Esophagus muscularis mucosa (tissue), 4 donors: ENCODE measurements around the gene CCDC85C. TPM values are rescaled to one million over a fixed set of nuclear protein-coding genes. Genes with fewer than 3 reads are reported as not detected.

Source experiments
- DNase-seq: peaks from one replicate; pipeline ENCODE4 v3.0.0-alpha.2; 2017; ENCODE audit errors: extremely low spot score
- H3K27ac ChIP-seq, 4 donors: fragments of 200-600 bp; sonication (generic); replicated peaks in 1 of 4; 1 replicate in 3 of 4; 2 replicates in 1 of 4; pipeline ENCODE4 v1.5.1; 2016 to 2019; ENCODE audit warnings: mild to moderate bottlenecking in 1 of 4
- H3K27me3 ChIP-seq, 4 donors: fragments of 200-600 bp; sonication (generic); one replicate each; pipeline versions ENCODE4 v1.5.1 to v1.6.0; 2016 to 2019
- H3K36me3 ChIP-seq, 4 donors: fragments of 200-600 bp; sonication (generic); one replicate each; pipeline ENCODE4 v1.5.1; 2016 to 2019
- H3K4me1 ChIP-seq, 4 donors: fragments of 200-600 bp; sonication (generic); one replicate each; pipeline ENCODE4 v1.5.1; 2016 to 2019
- H3K4me3 ChIP-seq, 4 donors: fragments of 200-600 bp; sonication (generic); 1 replicate in 2 of 4; 2 replicates in 2 of 4; pipeline ENCODE4 v1.5.1; 2016 to 2019; ENCODE audit warnings: mild to moderate bottlenecking in 4 of 4, moderate library complexity in 1 of 4
- H3K9me3 ChIP-seq, 4 donors: fragments of 200-600 bp; sonication (generic); 1 replicate in 3 of 4; 2 replicates in 1 of 4; pipeline ENCODE4 v1.5.1; 2016 to 2019
- CTCF ChIP-seq, 3 experiments: fragments of 200-600 bp in 2 of 3; fragments of 450-650 bp in 1 of 3; sonication (generic) in 2 of 3; IDR thresholded peaks; one replicate each; pipeline ENCODE4 v1.5.1; 2017 to 2019; ENCODE audit warnings: antibody characterized with exemption in 3 of 3, mild to moderate bottlenecking in 2 of 3, moderate library complexity in 1 of 3
- EP300 ChIP-seq: sonication (generic); formaldehyde crosslinking; IDR thresholded peaks from one replicate; pipeline ENCODE4 v1.6.1; 2017; ENCODE audit warnings: antibody characterized with exemption
- POLR2A ChIP-seq: fragments of 450-650 bp; IDR thresholded peaks from one replicate; pipeline ENCODE4 v1.6.1; 2017; ENCODE audit warnings: antibody characterized with exemption, moderate library complexity, mild to moderate bottlenecking, low read depth
- POLR2AphosphoS5 ChIP-seq, 2 donors: sonication (generic); formaldehyde crosslinking; IDR thresholded peaks; one replicate each; pipeline ENCODE4 v1.6.1; 2017; ENCODE audit warnings: antibody characterized with exemption in 2 of 2
- whole genome bisulfite sequencing: methylation state at CpG from one replicate; pipeline ENCODE4 v1.1.5; 2018; 5-methylcytosine and 5-hydroxymethylcytosine counted together
- intact Hi-C: fragments of 100-400 bp; cut with DNase I; formaldehyde crosslinking; loops from one replicate; pipeline ENCODE4 v1.15.1; 2023
- total RNA-seq, 4 donors: library from RNA; depleted of rRNA; stranded (reverse); fragments of >200 nt; gene quantifications; one replicate each; pipeline versions ENCODE4 v1.1.0 to v1.2.1, GENCODE V29; 2016

CCDC85C gene
- total RNA-seq, 4 donors from 2014 or later, result 17.9 to 48.7 (median 30.8) TPM

- DNase-seq, result no peak
- WGBS, result 79% methylated on average over 18 of the region's 18 CpGs
- no peak overlapping the region for H3K4me3 ChIP-seq
- H3K27ac ChIP-seq, result peak overlapping the region; percentile 65 to 78 (median 70)
- intact Hi-C loops, result no loop called here
- H3K27me3 ChIP-seq, result no peaks in the 10 kb centered on the region
- H3K9me3 ChIP-seq, result no peaks in the 10 kb centered on the region
- no peaks in the 10 kb centered on the region for H3K36me3 ChIP-seq
- TF ChIP-seq POLR2AphosphoS5 (IDR thresholded peaks at IDR 0.05), result peak in 1 of 2 donors; percentile 21
- TF ChIP-seq POLR2A, result no peak
- TF ChIP-seq CTCF (IDR thresholded peaks at IDR 0.05), result no peak
- peaks cover 26 to 90% (median 86%) of the 10 kb centered on the region in 4 donors for H3K4me1 ChIP-seq
These were observed 55.8 kb downstream of the CCDC85C start for GRCh38 chr14:99548255-99548654.

DNA sequence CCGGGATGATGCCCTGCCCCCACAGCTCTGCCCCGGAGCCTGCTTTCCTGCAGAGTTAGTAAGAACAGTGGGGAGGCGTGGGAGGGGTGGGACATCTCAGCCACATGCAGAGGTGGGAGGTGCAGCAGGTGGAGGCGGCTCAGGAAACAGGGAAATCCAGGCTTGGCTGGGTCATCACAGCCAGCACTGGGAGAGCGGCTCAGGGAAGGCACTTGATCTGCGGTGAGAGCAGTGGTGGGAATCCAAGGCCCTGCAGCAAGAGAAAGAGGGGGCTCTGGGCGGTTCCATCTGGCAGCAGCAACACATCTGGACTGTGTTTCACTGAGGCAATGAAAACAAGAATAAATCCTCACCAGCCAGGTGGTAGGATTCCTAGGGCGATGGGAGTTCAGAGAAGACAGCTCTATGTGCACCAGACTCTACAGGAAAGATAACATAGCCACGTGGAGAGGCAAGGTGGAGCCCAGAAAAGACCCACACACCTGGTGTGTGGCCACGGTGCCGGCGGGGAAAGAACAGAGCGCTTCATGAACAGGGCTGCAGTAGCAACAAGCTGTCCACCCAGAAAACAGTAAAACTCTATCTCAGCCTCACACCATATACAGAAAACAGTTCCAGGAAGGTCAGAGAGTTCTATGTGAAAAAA lies 57.6 kb downstream of the CCDC85C start:
- Histone ChIP-seq H3K9me3 (no peaks in the 10 kb centered on the region), H3K4me1 (peaks cover 24 to 90% (median 86%) of the 10 kb centered on the region in 4 donors), H3K27ac (peak overlapping the region in 2 of 4 donors; percentile 13 to 49), H3K27me3 (no peaks in the 10 kb centered on the region), H3K36me3 (no peaks in the 10 kb centered on the region), H3K4me3 (no peak overlapping the region)
- 69% methylated on average over 13 of the region's 13 CpGs for WGBS
- intact Hi-C loops, result no loop called here
- TF ChIP-seq POLR2A (no peak), EP300 (no peak), POLR2AphosphoS5 (IDR thresholded peaks at IDR 0.05) (no peak), CTCF (IDR thresholded peaks at IDR 0.05) (no peak)
- DNase-seq, result no peak

DNA sequence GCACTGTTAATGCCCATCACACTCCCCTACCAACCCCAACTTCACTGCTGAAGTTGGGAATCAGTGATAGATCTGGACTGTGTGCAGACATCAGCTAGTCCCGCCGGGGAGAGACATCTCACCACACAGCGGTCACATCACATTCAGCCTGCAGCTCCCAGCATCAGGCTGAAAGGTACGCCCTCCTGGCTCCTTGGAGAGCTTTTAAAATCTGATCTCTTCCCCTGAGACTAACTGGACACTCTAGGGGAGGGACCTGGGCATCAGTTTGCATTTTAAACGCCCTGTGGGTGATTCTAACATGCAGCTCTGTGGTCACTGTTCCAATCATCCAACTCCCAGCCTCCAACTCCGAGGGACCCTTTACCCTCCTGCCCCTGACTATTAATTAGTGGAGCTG lies 58.4 kb downstream of the CCDC85C start:
- Histone ChIP-seq H3K4me3 (no peak overlapping the region), H3K9me3 (no peaks in the 10 kb centered on the region), H3K27ac (peak overlapping the region in 3 of 4 donors; percentile 23 to 49 (median 31)), H3K4me1 (peaks cover 31 to 90% (median 87%) of the 10 kb centered on the region in 4 donors), H3K27me3 (no peaks in the 10 kb centered on the region), H3K36me3 (no peaks in the 10 kb centered on the region)
- no peak for DNase-seq
- intact Hi-C loops, result no loop called here
- TF ChIP-seq CTCF (IDR thresholded peaks at IDR 0.05), result no peak
- no peak for TF ChIP-seq EP300
- TF ChIP-seq POLR2AphosphoS5 (IDR thresholded peaks at IDR 0.05), result no peak
- no peak for TF ChIP-seq POLR2A
- 66% methylated on average over 5 of the region's 6 CpGs for WGBS

DNA sequence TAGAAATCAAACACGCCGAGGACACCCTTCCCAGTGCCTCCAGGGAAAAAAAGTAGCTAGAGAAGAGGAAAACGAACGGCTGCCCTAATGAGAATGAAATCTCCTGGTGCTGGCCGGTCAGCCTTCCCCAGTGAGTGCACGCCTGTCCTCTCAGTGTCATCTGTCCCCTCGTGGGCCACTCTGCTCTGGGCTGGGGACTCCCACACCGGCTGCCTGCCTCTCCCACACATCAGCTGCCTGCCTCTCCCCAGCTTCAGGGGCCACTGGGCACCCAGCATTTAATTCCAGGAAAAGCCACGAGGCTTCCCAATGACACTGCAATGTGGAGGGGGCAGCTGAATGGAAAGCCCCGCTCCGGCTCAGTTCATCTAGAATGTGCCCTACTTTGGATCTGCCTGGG lies 59.0 kb downstream of the CCDC85C start:
- Histone ChIP-seq H3K27me3 (no peaks in the 10 kb centered on the region), H3K27ac (peak overlapping the region in 3 of 4 donors; percentile 23 to 49 (median 31)), H3K4me1 (peaks cover 37 to 90% (median 87%) of the 10 kb centered on the region in 4 donors), H3K4me3 (no peak overlapping the region), H3K36me3 (no peaks in the 10 kb centered on the region), H3K9me3 (no peaks in the 10 kb centered on the region)
- intact Hi-C loops, result no loop called here
- TF ChIP-seq CTCF (IDR thresholded peaks at IDR 0.05) (no peak), POLR2A (no peak), POLR2AphosphoS5 (IDR thresholded peaks at IDR 0.05) (no peak), EP300 (no peak)
- WGBS, result 69% methylated on average over 8 of the region's 11 CpGs
- DNase-seq, result no peak

DNA sequence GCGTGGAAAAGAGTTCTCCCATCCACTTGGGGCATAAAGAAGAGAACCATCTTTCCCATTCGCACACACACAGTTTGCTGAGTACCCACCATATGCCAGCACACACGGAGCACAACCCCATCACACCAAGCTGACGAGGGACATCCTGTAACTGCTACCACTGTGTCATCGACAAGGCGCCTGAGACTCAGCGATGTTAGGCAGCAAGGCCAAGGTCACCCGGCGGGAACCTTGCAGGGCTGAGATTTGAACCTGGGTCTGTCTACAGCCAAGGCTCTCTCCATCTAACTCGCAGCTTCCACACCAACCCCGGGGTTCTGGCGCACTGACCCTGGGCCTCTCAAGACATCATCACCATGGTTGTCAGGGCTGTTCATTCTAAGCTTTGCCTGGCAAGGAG lies 60.0 kb downstream of the CCDC85C start:
- Histone ChIP-seq H3K4me3 (no peak overlapping the region), H3K9me3 (no peaks in the 10 kb centered on the region), H3K36me3 (no peaks in the 10 kb centered on the region), H3K27ac (peak overlapping the region in 2 of 4 donors; percentile 31 to 49), H3K27me3 (no peaks in the 10 kb centered on the region), H3K4me1 (peaks cover 39 to 90% (median 86%) of the 10 kb centered on the region in 4 donors)
- TF ChIP-seq POLR2AphosphoS5 (IDR thresholded peaks at IDR 0.05) (no peak), POLR2A (no peak), EP300 (no peak), CTCF (IDR thresholded peaks at IDR 0.05) (no peak)
- DNase-seq, result no peak
- intact Hi-C loops, result no loop called here
- no CpG with 5 or more reads among the region's 12 CpGs for WGBS
